HepG2 (cell line): ENCODE measurements around the gene LRRC25. TPM values are rescaled to one million over a fixed set of nuclear protein-coding genes. Genes with fewer than 3 reads are reported as not detected.

Source experiments
- CC2D1A ChIP-seq: sonication (generic); formaldehyde crosslinking; IDR thresholded peaks from 2 replicates; pipeline ENCODE4 v1.8.1; 2023; ENCODE audit warnings: mild to moderate bottlenecking, missing genetic modification reagents
- CREB1 ChIP-seq, 2 experiments: fragments of 450-650 bp in 1 of 2; IDR thresholded peaks; 2 replicates each; pipeline ENCODE4 v1.6.1; 2016 to 2017; ENCODE audit warnings: control low read depth in 1 of 2, mild to moderate bottlenecking in 1 of 2, missing compliant biosample characterization in 1 of 2, missing genetic modification characterization in 1 of 2
- GABPA ChIP-seq, 2 experiments: IDR thresholded peaks; 2 replicates each; pipeline ENCODE4 v1.6.1; 2011 to 2016; ENCODE audit warnings: low read depth in 2 of 2, low read length in 1 of 2, missing biosample characterization in 1 of 2, missing genetic modification characterization in 1 of 2
- GZF1 ChIP-seq: sonication (generic); formaldehyde crosslinking; IDR thresholded peaks from 2 replicates; pipeline ENCODE4 v1.5.1; 2020; ENCODE audit warnings: mild to moderate bottlenecking, missing genetic modification reagents
- MED8 ChIP-seq: sonication (generic); formaldehyde crosslinking; IDR thresholded peaks from 2 replicates; pipeline ENCODE4 v1.8.1; 2023; ENCODE audit warnings: mild to moderate bottlenecking, missing genetic modification reagents; ENCODE audit not compliant: insufficient replicate concordance
- SOX6 ChIP-seq, 2 experiments: fragments of 450-650 bp in 1 of 2; sonication (generic) in 1 of 2; formaldehyde crosslinking in 1 of 2; IDR thresholded peaks; 2 replicates each; pipeline versions ENCODE4 v1.4.0 to v1.6.1; 2017 to 2020; ENCODE audit warnings: antibody characterized with exemption in 1 of 2, mild to moderate bottlenecking in 1 of 2, missing genetic modification reagents in 1 of 2
- TBL1XR1 ChIP-seq: fragments of 150-350 bp; IDR thresholded peaks from 2 replicates; pipeline ENCODE4 v1.6.1; 2014; ENCODE audit warnings: borderline replicate concordance, low read length; ENCODE audit not compliant: partially characterized antibody
- U2AF2 ChIP-seq: fragments of 200-400 bp; formaldehyde crosslinking; IDR thresholded peaks from 2 replicates; pipeline ENCODE4 v1.6.1; 2017; ENCODE audit warnings: low read depth, mild to moderate bottlenecking, low read length
- ZFP37 ChIP-seq: sonication (generic); formaldehyde crosslinking; IDR thresholded peaks from 2 replicates; pipeline ENCODE4 v1.4.0; 2020; ENCODE audit warnings: missing genetic modification reagents, borderline replicate concordance
- ZNF263 ChIP-seq: sonication (generic); formaldehyde crosslinking; IDR thresholded peaks from 2 replicates; pipeline ENCODE4 v1.4.0; 2020; ENCODE audit warnings: missing genetic modification reagents
- ZNF30 ChIP-seq: sonication (generic); formaldehyde crosslinking; IDR thresholded peaks from 2 replicates; pipeline ENCODE4 v1.5.0; 2020; ENCODE audit warnings: mild to moderate bottlenecking, missing genetic modification reagents
- ZNF333 ChIP-seq: sonication (generic); formaldehyde crosslinking; IDR thresholded peaks from 2 replicates; pipeline ENCODE4 v1.4.0; 2020; ENCODE audit warnings: mild to moderate bottlenecking, missing genetic modification reagents, borderline replicate concordance
- ZNF501 ChIP-seq: sonication (generic); formaldehyde crosslinking; IDR thresholded peaks from 2 replicates; pipeline ENCODE4 v1.5.1; 2020; ENCODE audit warnings: mild to moderate bottlenecking, moderate library complexity, missing genetic modification reagents
- ZNF598 ChIP-seq: sonication (generic); formaldehyde crosslinking; IDR thresholded peaks from 2 replicates; pipeline ENCODE4 v1.5.1; 2020; ENCODE audit warnings: mild to moderate bottlenecking, missing genetic modification reagents, borderline replicate concordance
- ZNF749 ChIP-seq: sonication (generic); formaldehyde crosslinking; IDR thresholded peaks from 2 replicates; pipeline ENCODE4 v1.8.0; 2022; ENCODE audit warnings: mild to moderate bottlenecking, missing genetic modification reagents, moderate library complexity, borderline replicate concordance
- ZNF75D ChIP-seq: sonication (generic); formaldehyde crosslinking; IDR thresholded peaks from 2 replicates; pipeline ENCODE4 v1.8.1; 2023; ENCODE audit warnings: missing genetic modification reagents, mild to moderate bottlenecking, borderline replicate concordance
- ZSCAN9 ChIP-seq: IDR thresholded peaks from 2 replicates; pipeline ENCODE4 v1.6.1; 2016; ENCODE audit warnings: borderline replicate concordance
- polyA plus RNA-seq, 8 experiments: library from polyadenylated mRNA; depleted of rRNA in 3 of 8; stranded (reverse) in 7 of 8; unstranded in 1 of 8; fragments of >200 nt; fragmentation: Illumina TruSeq in 4 of 8; extraction: Trizol in 4 of 8; gene quantifications; 2 replicates each; pipeline versions ENCODE4 v1.2.1 to v1.2.3, GENCODE V29; 2011 to 2016; ENCODE audit warnings: low read depth in 4 of 8, missing spikeins in 1 of 8, mixed read lengths in 1 of 8; ENCODE audit not compliant: insufficient read depth in 1 of 8
- total RNA-seq, 5 experiments: library from RNA; depleted of rRNA; stranded (reverse); fragments of >200 nt; fragmentation: Illumina TruSeq; extraction: Trizol; gene quantifications; 2 replicates each; pipeline ENCODE4 v1.2.3, GENCODE V29; 2016; ENCODE audit warnings: low read depth in 1 of 5
- TF ChIP-seq, protein P1 (sequence below): IDR thresholded peaks from 2 replicates; pipeline ENCODE4 v1.6.1; 2016; ENCODE audit warnings: low read depth, borderline replicate concordance
- TF ChIP-seq, protein P2 (sequence below), 2 experiments: sonication (generic) in 1 of 2; formaldehyde crosslinking in 1 of 2; IDR thresholded peaks; 2 replicates each; pipeline versions ENCODE4 v1.6.1 to v1.9.0; 2014 to 2022; ENCODE audit warnings: antibody characterized with exemption in 1 of 2, borderline replicate concordance in 1 of 2, inconsistent platforms in 1 of 2, low read depth in 1 of 2, missing genetic modification reagents in 1 of 2
- TF ChIP-seq, protein P3 (sequence below): sonication (generic); formaldehyde crosslinking; IDR thresholded peaks from 2 replicates; pipeline ENCODE4 v1.8.0; 2023; ENCODE audit warnings: mild to moderate bottlenecking, missing genetic modification reagents
- TF ChIP-seq, protein P4 (sequence below): IDR thresholded peaks from 2 replicates; pipeline ENCODE4 v1.6.1; 2016; ENCODE audit warnings: mild to moderate bottlenecking, missing biosample characterization, missing genetic modification reagents

LRRC25 gene
- total and polyA plus RNA-seq, 2 of the 13 experiments (the other 11 are each of a cell fraction or from before 2014, with no cell fraction given), result 0.13 to 0.53 TPM

DNA sequence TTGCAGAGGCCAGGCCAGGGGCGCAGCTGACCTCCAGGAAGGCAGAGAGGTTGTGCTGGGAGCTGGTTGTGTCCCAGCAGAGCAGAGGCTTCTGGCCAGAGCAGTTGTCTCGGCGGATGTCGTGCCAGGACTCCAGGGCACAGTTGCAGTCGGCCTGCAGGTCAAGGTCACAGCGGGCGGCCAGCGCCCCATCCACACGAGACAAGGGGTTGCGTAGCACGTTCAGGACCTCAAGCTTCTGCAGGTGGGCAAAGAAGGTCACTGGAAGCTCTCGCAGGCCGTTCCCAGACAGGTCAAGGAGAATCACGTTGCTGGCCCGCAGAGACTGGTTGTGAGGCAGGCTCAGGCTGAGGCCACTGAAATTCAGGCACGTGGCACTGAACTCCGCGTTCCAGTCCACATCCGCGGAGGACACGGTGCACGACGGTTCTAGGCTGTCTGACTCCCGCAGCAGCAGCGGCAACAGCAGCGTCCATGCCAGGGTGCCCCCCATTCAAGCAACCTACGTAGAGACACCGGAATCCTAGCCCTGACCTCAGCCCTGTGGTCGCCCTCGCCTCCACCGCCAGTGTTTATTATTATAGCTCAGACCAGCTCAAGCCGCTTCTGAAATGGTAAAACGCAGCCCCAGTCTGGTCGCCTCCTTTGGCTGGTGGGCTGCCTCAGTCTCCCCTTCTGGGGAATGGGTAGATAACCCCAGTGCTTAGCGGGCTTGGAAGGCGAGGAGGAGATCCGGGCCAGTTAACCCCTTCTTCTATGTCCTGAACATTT, 766 bp downstream of the LRRC25 start (continued):
- TF ChIP-seq, protein P1, sequence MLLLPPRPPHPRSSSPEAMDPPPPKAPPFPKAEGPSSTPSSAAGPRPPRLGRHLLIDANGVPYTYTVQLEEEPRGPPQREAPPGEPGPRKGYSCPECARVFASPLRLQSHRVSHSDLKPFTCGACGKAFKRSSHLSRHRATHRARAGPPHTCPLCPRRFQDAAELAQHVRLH (CRISPR knock-in tag), result no peak; the same call in 1 of the 2 replicates
- TF ChIP-seq ZNF30 (CRISPR knock-in tag), result no peak
- no peak for TF ChIP-seq CREB1 (IDR thresholded peaks at IDR 0.05)
- TF ChIP-seq CREB1 (CRISPR knock-in tag; IDR thresholded peaks at IDR 0.05), result no peak
- TF ChIP-seq SOX6 (IDR thresholded peaks at IDR 0.05), result no peak
- no peak for TF ChIP-seq SOX6 (CRISPR knock-in tag; IDR thresholded peaks at IDR 0.05)
- TF ChIP-seq, protein P2, sequence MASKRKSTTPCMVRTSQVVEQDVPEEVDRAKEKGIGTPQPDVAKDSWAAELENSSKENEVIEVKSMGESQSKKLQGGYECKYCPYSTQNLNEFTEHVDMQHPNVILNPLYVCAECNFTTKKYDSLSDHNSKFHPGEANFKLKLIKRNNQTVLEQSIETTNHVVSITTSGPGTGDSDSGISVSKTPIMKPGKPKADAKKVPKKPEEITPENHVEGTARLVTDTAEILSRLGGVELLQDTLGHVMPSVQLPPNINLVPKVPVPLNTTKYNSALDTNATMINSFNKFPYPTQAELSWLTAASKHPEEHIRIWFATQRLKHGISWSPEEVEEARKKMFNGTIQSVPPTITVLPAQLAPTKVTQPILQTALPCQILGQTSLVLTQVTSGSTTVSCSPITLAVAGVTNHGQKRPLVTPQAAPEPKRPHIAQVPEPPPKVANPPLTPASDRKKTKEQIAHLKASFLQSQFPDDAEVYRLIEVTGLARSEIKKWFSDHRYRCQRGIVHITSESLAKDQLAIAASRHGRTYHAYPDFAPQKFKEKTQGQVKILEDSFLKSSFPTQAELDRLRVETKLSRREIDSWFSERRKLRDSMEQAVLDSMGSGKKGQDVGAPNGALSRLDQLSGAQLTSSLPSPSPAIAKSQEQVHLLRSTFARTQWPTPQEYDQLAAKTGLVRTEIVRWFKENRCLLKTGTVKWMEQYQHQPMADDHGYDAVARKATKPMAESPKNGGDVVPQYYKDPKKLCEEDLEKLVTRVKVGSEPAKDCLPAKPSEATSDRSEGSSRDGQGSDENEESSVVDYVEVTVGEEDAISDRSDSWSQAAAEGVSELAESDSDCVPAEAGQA (IDR thresholded peaks at IDR 0.05; ENCODE audit: low read depth), result no peak
- TF ChIP-seq, protein P2 (CRISPR knock-in tag; IDR thresholded peaks at IDR 0.05; ENCODE audit: borderline replicate concordance), result no peak
- no peak for TF ChIP-seq MED8
- TF ChIP-seq TBL1XR1, result no peak
- TF ChIP-seq GABPA (IDR thresholded peaks at IDR 0.05; ENCODE audit: low read depth, low read length), result no peak
- no peak for TF ChIP-seq GABPA (CRISPR knock-in tag; IDR thresholded peaks at IDR 0.05; ENCODE audit: low read depth)
- TF ChIP-seq ZNF333 (CRISPR knock-in tag), result no peak
- TF ChIP-seq, protein P3, sequence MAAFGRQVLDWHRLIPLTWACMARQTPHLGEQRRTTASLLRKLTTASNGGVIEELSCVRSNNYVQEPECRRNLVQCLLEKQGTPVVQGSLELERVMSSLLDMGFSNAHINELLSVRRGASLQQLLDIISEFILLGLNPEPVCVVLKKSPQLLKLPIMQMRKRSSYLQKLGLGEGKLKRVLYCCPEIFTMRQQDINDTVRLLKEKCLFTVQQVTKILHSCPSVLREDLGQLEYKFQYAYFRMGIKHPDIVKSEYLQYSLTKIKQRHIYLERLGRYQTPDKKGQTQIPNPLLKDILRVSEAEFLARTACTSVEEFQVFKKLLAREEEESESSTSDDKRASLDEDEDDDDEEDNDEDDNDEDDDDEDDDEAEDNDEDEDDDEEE (CRISPR knock-in tag), result no peak
- TF ChIP-seq ZNF749 (CRISPR knock-in tag), result no peak
- no peak for TF ChIP-seq ZFP37 (CRISPR knock-in tag)
- no peak for TF ChIP-seq GZF1 (CRISPR knock-in tag)
- TF ChIP-seq ZNF75D (CRISPR knock-in tag), result no peak
- TF ChIP-seq ZNF501 (CRISPR knock-in tag), result no peak
- TF ChIP-seq ZNF598, result no peak; the same call in 1 of the 2 replicates
- TF ChIP-seq ZNF263 (CRISPR knock-in tag), result no peak; the same call in 1 of the 2 replicates
- no peak for TF ChIP-seq CC2D1A (CRISPR knock-in tag)
- TF ChIP-seq ZSCAN9, result no peak
- TF ChIP-seq, protein P4, sequence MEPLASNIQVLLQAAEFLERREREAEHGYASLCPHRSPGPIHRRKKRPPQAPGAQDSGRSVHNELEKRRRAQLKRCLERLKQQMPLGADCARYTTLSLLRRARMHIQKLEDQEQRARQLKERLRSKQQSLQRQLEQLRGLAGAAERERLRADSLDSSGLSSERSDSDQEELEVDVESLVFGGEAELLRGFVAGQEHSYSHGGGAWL (CRISPR knock-in tag), result peak; percentile 30; the same call in 1 of the 2 replicates
- no peak for TF ChIP-seq U2AF2
